Measurements from ENCODE around the gene RAB9A.

The RAB9A gene

GRCh38 chrX:13741695-13742094, 52.8 kb downstream of the RAB9A start:
- peaks cover 9% of the 10 kb centered on the region for H3F3A ChIP-seq (ENCODE audit: control insufficient read depth, insufficient read depth)
- peak overlapping the region; percentile 51 for H3K4me3 ChIP-seq (ENCODE audit: low read length)
- TF ChIP-seq EZH2phosphoT487 (IDR thresholded peaks at IDR 0.05; ENCODE audit: borderline replicate concordance, low read length) (no peak), CTCF (IDR thresholded peaks at IDR 0.05; ENCODE audit: low read depth, low read length, poor library complexity, severe bottlenecking) (no peak)
- H3K27ac ChIP-seq (ENCODE audit: low read depth, low read length), result peak overlapping the region; percentile 68
- H3K27me3 ChIP-seq (ENCODE audit: control insufficient read depth, low read length), result no peaks in the 10 kb centered on the region
- H4K20me1 ChIP-seq (ENCODE audit: control insufficient read depth, insufficient read depth, low read depth, low read length), result no peaks in the 10 kb centered on the region
- peaks cover 47% of the 10 kb centered on the region for H3K79me2 ChIP-seq (ENCODE audit: control insufficient read depth, low read length)
- H3K9me3 ChIP-seq (ENCODE audit: control insufficient read depth, insufficient read depth, low read length), result no peaks in the 10 kb centered on the region
- peaks cover 86% of the 10 kb centered on the region for H3K36me3 ChIP-seq (ENCODE audit: control insufficient read depth, low read length)
- peak overlapping the region; percentile 62 for H3K4me2 ChIP-seq (ENCODE audit: low read length)
- peaks cover 51% of the 10 kb centered on the region for H3K4me1 ChIP-seq (ENCODE audit: control insufficient read depth, low read length)
- H3K9me2 ChIP-seq (replicated peaks; ENCODE audit: control insufficient read depth, low read length), result no peaks in the 10 kb centered on the region

GRCh38 chrX:13742397-13743176, 53.7 kb downstream of the RAB9A start:
- Histone ChIP-seq H3K9me2 (replicated peaks; ENCODE audit: control insufficient read depth, low read length) (no peaks in the 10 kb centered on the region), H3K4me3 (ENCODE audit: low read length) (peak overlapping the region; percentile 51), H3K9me3 (ENCODE audit: control insufficient read depth, insufficient read depth, low read length) (no peaks in the 10 kb centered on the region), H3K27me3 (ENCODE audit: control insufficient read depth, low read length) (no peaks in the 10 kb centered on the region), H3K4me1 (ENCODE audit: control insufficient read depth, low read length) (peaks cover 43% of the 10 kb centered on the region), H3K27ac (ENCODE audit: low read depth, low read length) (peak overlapping the region; percentile 68), H3F3A (ENCODE audit: control insufficient read depth, insufficient read depth) (peaks cover 9% of the 10 kb centered on the region), H3K4me2 (ENCODE audit: low read length) (peak overlapping the region; percentile 62), H3K79me2 (ENCODE audit: control insufficient read depth, low read length) (peaks cover 38% of the 10 kb centered on the region), H3K36me3 (ENCODE audit: control insufficient read depth, low read length) (peaks cover 87% of the 10 kb centered on the region), H4K20me1 (ENCODE audit: control insufficient read depth, insufficient read depth, low read depth, low read length) (no peaks in the 10 kb centered on the region)
- no peak for TF ChIP-seq CTCF (IDR thresholded peaks at IDR 0.05; ENCODE audit: low read depth, low read length, poor library complexity, severe bottlenecking)
- no peak for TF ChIP-seq EZH2phosphoT487 (IDR thresholded peaks at IDR 0.05; ENCODE audit: borderline replicate concordance, low read length)

- H3K4me2 ChIP-seq (ENCODE audit: low read length), result no peak overlapping the region
- peaks cover 87% of the 10 kb centered on the region for H3K36me3 ChIP-seq (ENCODE audit: control insufficient read depth, low read length)
- H3K4me1 ChIP-seq (ENCODE audit: control insufficient read depth, low read length), result peaks cover 22% of the 10 kb centered on the region
- peaks cover 4% of the 10 kb centered on the region for H3F3A ChIP-seq (ENCODE audit: control insufficient read depth, insufficient read depth)
- peaks cover 20% of the 10 kb centered on the region for H3K79me2 ChIP-seq (ENCODE audit: control insufficient read depth, low read length)
- TF ChIP-seq EZH2phosphoT487 (IDR thresholded peaks at IDR 0.05; ENCODE audit: borderline replicate concordance, low read length), result no peak
- peak; percentile 55 for TF ChIP-seq CTCF (IDR thresholded peaks at IDR 0.05; ENCODE audit: low read depth, low read length, poor library complexity, severe bottlenecking)
- no peak overlapping the region for H3K27ac ChIP-seq (ENCODE audit: low read depth, low read length)
- no peaks in the 10 kb centered on the region for H3K9me3 ChIP-seq (ENCODE audit: control insufficient read depth, insufficient read depth, low read length)
- no peaks in the 10 kb centered on the region for H3K9me2 ChIP-seq (replicated peaks; ENCODE audit: control insufficient read depth, low read length)
- no peaks in the 10 kb centered on the region for H3K27me3 ChIP-seq (ENCODE audit: control insufficient read depth, low read length)
- H3K4me3 ChIP-seq (ENCODE audit: low read length), result no peak overlapping the region
- no peaks in the 10 kb centered on the region for H4K20me1 ChIP-seq (ENCODE audit: control insufficient read depth, insufficient read depth, low read depth, low read length)
Observed at GRCh38 chrX:13747836-13748235, 58.9 kb downstream of the RAB9A start.

Measured in DOHH2 (cell line).